ENCODE results near the gene KDR. TPM values are rescaled to one million over a fixed set of nuclear protein-coding genes. Genes with fewer than 3 reads are reported as not detected.

Gene KDR
- 1.3 and 1.6 TPM in 2 replicates for total RNA-seq

- H3K4me3 ChIP-seq (ENCODE audit: low read depth, low read length): peak within 1 kb of the TSS; percentile 41
- TF ChIP-seq, protein P1, sequence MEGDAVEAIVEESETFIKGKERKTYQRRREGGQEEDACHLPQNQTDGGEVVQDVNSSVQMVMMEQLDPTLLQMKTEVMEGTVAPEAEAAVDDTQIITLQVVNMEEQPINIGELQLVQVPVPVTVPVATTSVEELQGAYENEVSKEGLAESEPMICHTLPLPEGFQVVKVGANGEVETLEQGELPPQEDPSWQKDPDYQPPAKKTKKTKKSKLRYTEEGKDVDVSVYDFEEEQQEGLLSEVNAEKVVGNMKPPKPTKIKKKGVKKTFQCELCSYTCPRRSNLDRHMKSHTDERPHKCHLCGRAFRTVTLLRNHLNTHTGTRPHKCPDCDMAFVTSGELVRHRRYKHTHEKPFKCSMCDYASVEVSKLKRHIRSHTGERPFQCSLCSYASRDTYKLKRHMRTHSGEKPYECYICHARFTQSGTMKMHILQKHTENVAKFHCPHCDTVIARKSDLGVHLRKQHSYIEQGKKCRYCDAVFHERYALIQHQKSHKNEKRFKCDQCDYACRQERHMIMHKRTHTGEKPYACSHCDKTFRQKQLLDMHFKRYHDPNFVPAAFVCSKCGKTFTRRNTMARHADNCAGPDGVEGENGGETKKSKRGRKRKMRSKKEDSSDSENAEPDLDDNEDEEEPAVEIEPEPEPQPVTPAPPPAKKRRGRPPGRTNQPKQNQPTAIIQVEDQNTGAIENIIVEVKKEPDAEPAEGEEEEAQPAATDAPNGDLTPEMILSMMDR (IDR thresholded peaks at IDR 0.05; ENCODE audit: insufficient read depth, low read length, poor library complexity, severe bottlenecking): no peak
- H3K27me3 ChIP-seq (ENCODE audit: control insufficient read depth, insufficient read depth, low read length): peaks cover 21% of the 10 kb centered on the region
- no peaks in the 10 kb centered on the region for H3K36me3 ChIP-seq (ENCODE audit: control insufficient read depth, insufficient read depth, low read length)
- no peak for DNase-seq (ENCODE audit: low read depth)
These were observed at the start of gene KDR for GRCh38 chr4:55125087-55125721. TSS of gene KDR (minus strand) at chr4:55125595. CDS start at chr4:55125293, 302 bp downstream.

DNA sequence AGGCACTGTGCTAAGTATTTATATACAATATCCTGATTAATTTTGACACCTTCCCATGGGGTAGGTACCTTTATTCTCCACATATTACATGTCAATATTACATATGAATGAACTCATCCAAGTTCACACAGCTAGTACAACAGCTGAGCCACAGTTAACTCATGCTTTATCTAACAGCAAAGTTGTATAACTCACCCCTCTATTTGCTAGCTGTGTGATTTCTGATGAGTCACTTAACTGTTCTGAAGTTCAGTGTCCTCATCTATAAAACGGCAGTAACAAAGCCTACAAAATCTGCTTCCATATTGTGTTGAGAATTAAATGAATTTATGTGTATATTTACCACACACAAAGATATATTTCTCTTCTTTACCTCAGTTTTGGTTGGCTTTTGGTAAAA is 48.2 kb upstream of the KDR start:
- Histone ChIP-seq H3K27me3 (ENCODE audit: control insufficient read depth, insufficient read depth, low read length) (no peaks in the 10 kb centered on the region), H3K4me3 (ENCODE audit: low read depth, low read length) (no peak overlapping the region), H3K36me3 (ENCODE audit: control insufficient read depth, insufficient read depth, low read length) (no peaks in the 10 kb centered on the region)
- TF ChIP-seq, protein P1 (IDR thresholded peaks at IDR 0.05; ENCODE audit: insufficient read depth, low read length, poor library complexity, severe bottlenecking): no peak
- no peak for DNase-seq (ENCODE audit: low read depth)

DNA sequence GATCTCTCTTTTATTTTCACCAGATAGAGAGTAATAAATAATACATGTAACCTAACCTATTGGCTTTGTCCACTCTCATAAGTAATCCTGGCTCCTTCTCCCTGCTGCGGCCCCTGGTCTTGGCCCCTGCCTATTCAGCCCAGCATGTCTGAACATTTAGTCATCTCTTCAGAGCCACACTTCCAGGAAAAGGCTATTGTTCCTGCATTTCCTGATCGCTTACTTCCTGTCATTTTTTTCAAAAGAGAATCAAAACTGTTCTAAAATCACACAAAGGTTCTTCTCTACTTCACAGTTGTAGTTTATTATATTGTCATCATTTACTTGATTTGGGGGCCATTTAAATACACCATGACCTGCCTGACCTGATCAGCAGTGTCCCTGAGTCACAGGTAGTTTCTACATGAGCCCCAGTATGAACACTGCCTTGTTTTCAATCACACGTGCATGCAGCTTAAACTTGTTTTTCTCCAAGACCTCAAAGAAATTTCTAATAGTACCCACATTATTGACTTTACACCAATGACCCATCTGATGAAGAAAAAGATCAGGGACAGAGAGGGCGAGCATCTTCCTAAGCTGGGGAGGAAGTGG is 47.4 kb upstream of the KDR start:
- no peaks in the 10 kb centered on the region for H3K36me3 ChIP-seq (ENCODE audit: control insufficient read depth, insufficient read depth, low read length)
- H3K27me3 ChIP-seq (ENCODE audit: control insufficient read depth, insufficient read depth, low read length): no peaks in the 10 kb centered on the region
- DNase-seq (ENCODE audit: low read depth): no peak
- TF ChIP-seq, protein P1 (IDR thresholded peaks at IDR 0.05; ENCODE audit: insufficient read depth, low read length, poor library complexity, severe bottlenecking): no peak
- H3K4me3 ChIP-seq (ENCODE audit: low read depth, low read length): no peak overlapping the region

- Histone ChIP-seq H3K4me3 (ENCODE audit: low read depth, low read length) (no peak overlapping the region), H3K36me3 (ENCODE audit: control insufficient read depth, insufficient read depth, low read length) (no peaks in the 10 kb centered on the region), H3K27me3 (ENCODE audit: control insufficient read depth, insufficient read depth, low read length) (no peaks in the 10 kb centered on the region)
- no peak for DNase-seq (ENCODE audit: low read depth)
- TF ChIP-seq, protein P1 (IDR thresholded peaks at IDR 0.05; ENCODE audit: insufficient read depth, low read length, poor library complexity, severe bottlenecking): no peak
These were observed 45.1 kb upstream of the KDR start for GRCh38 chr4:55170462-55170861.

DNA sequence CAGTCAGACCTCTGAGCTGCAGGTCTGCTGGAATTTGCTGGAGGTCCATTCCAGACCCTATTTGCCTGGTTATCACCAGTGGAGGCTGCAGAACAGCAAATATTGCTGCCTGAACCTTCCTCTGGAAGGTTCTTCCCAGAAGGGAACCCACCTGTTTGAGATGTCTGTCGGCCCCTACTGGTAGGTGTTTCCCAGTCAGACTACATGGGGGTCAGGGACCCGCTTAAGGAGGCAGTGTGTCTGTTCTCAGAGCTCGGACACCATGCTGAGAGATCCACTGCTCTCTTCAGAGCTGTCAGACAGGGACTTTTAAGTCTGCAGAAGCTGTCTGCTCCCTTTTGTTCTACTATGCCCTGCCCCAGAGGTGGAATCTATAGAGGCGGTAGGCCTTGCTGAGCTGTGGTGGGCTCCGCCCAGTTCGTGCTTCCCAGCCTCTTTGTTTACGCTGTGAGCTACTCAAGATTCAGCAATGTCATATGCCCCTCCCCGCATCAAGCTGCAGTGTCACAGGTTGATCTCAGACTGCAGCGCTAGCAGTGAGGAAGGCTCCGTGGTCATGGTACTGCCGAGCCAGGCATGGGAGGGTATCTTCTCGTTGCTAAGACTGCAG is 44.1 kb upstream of the KDR start:
- TF ChIP-seq, protein P1 (IDR thresholded peaks at IDR 0.05; ENCODE audit: insufficient read depth, low read length, poor library complexity, severe bottlenecking): no peak
- Histone ChIP-seq H3K36me3 (ENCODE audit: control insufficient read depth, insufficient read depth, low read length) (no peaks in the 10 kb centered on the region), H3K27me3 (ENCODE audit: control insufficient read depth, insufficient read depth, low read length) (no peaks in the 10 kb centered on the region), H3K4me3 (ENCODE audit: low read depth, low read length) (no peak overlapping the region)
- DNase-seq (ENCODE audit: low read depth): no peak
